22Rv1 (cell line): ENCODE results near the gene MET.

Source experiments
- H3K27ac ChIP-seq: fragments of 450-650 bp; 2 replicates; pipeline ENCODE4 v1.5.1; 2017
- ZFX ChIP-seq: fragments of 450-650 bp; IDR thresholded peaks from 2 replicates; pipeline ENCODE4 v1.6.1; 2017; ENCODE audit warnings: antibody characterized with exemption, borderline replicate concordance
- TF ChIP-seq, protein P1 (sequence below): fragments of 450-650 bp; IDR thresholded peaks from 2 replicates; pipeline ENCODE4 v1.5.1; 2017; ENCODE audit warnings: mild to moderate bottlenecking

The MET gene

DNA sequence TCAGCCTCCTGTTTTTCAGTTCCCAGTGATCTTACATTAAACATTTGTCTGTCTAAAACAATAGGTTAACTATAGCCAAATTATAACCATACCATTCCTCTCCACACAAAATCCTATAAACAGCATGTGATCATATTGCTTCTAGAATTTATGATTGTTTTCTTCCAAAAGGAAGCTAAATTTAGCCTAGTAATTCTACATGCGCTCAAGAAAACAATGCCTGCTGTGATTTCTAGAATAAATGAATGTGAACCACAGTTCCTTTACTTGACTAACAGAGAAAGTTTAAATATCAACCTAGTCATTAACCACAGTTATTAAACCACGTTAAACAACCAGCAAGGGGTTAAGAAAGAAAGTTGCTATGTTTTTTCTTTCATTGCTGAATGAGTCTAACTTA is 26.4 kb downstream of the MET start:
- no peak for TF ChIP-seq ZFX
- no peak overlapping the region for H3K27ac ChIP-seq

DNA sequence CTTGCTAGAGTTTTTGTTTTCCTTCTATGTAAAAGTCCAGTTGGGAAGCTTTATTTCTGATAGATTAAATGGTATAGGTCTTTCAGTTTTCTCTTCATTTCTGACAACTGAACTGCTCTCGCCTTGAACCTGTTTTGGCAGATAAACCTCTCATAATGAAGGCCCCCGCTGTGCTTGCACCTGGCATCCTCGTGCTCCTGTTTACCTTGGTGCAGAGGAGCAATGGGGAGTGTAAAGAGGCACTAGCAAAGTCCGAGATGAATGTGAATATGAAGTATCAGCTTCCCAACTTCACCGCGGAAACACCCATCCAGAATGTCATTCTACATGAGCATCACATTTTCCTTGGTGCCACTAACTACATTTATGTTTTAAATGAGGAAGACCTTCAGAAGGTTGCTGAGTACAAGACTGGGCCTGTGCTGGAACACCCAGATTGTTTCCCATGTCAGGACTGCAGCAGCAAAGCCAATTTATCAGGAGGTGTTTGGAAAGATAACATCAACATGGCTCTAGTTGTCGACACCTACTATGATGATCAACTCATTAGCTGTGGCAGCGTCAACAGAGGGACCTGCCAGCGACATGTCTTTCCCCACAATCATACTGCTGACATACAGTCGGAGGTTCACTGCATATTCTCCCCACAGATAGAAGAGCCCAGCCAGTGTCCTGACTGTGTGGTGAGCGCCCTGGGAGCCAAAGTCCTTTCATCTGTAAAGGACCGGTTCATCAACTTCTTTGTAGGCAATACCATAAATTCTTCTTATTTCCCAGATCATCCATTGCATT is 27.1 kb downstream of the MET start:
- TF ChIP-seq, protein P1, sequence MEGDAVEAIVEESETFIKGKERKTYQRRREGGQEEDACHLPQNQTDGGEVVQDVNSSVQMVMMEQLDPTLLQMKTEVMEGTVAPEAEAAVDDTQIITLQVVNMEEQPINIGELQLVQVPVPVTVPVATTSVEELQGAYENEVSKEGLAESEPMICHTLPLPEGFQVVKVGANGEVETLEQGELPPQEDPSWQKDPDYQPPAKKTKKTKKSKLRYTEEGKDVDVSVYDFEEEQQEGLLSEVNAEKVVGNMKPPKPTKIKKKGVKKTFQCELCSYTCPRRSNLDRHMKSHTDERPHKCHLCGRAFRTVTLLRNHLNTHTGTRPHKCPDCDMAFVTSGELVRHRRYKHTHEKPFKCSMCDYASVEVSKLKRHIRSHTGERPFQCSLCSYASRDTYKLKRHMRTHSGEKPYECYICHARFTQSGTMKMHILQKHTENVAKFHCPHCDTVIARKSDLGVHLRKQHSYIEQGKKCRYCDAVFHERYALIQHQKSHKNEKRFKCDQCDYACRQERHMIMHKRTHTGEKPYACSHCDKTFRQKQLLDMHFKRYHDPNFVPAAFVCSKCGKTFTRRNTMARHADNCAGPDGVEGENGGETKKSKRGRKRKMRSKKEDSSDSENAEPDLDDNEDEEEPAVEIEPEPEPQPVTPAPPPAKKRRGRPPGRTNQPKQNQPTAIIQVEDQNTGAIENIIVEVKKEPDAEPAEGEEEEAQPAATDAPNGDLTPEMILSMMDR, result no peak
- TF ChIP-seq ZFX, result no peak
- no peak overlapping the region for H3K27ac ChIP-seq

DNA sequence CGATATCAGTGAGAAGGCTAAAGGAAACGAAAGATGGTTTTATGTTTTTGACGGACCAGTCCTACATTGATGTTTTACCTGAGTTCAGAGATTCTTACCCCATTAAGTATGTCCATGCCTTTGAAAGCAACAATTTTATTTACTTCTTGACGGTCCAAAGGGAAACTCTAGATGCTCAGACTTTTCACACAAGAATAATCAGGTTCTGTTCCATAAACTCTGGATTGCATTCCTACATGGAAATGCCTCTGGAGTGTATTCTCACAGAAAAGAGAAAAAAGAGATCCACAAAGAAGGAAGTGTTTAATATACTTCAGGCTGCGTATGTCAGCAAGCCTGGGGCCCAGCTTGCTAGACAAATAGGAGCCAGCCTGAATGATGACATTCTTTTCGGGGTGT is 27.7 kb downstream of the MET start:
- no peak for TF ChIP-seq ZFX
- TF ChIP-seq, protein P1, result no peak
- no peak overlapping the region for H3K27ac ChIP-seq

DNA sequence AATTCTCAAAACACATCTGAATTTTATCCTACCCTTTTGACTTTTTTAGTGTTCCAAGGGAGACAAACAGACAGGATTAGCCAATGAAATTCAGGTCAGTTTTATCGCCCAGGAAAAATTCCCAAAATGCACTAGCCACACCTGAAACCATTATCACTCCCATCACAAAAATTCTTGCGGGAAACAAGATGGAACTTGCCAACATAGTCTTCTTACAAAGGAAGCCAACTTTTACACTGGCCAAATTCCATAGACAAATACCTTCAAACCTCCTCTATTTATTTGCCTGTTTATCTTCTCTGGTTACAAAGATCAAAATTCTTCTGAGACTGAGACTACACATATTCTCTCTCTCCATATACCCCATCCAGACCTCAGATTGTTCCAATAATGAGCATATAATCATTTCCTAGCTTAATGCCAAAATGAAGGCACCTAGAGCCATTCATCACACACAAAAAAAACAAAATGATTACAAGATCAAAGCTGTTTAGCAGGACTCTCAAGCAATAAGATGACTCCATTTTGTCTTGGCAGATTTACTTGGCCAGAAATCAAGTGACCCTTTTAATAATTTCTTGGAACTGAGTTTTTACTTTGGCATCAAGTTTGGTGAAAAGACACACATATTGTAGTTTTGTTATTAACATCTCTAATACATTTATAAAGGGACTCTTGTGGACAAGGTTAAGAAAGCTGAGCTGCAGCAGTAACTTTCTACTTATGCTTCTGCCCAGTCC is 30.2 kb downstream of the MET start:
- TF ChIP-seq, protein P1, result no peak
- TF ChIP-seq ZFX, result no peak
- no peak overlapping the region for H3K27ac ChIP-seq

DNA sequence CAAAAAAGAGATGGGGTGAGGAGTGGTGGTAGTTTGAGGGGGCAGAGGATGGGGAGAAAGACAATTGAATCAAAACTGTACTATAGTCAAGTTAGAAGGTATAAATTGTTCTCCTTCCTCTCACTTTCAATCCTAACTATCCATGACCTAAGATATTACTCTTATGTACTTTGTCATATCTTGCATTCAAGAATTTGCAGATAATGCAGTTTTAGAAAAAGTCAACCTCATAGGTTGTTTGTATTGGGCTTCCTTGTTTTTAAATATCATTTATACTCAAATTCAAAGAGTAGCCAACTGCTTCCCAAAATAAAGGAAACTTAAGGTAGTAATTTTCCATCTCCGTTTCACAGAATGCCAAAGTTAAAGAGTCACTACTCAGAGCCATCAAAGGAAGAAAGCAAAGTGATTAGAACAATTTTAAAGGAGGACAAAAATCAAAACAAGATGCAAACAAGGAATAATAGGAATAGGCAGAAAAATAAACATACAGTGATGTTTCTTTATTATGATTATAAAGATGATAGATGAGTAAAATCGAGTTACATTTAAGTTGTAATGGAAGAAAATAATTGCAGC is 32.7 kb downstream of the MET start:
- no peak overlapping the region for H3K27ac ChIP-seq
- TF ChIP-seq, protein P1, result no peak
- TF ChIP-seq ZFX, result no peak

DNA sequence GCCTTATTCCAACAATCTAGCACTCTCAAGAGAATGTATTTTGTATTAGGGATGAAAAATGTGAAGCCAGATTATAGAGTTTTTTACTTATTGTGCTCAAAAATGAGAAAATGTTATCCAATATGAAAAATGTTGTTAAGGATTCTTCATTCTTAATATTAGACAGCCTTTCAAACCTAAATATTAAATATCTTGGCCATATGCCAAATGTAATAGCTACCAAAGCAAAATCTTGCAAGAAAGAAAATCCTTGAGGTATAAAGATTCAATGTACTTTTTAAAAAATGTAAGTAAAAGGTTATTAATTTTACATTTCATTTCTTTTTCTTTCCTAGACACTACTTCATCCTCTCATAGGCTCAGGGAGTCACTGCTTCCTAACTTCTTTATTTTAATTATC is 33.4 kb downstream of the MET start:
- no peak overlapping the region for H3K27ac ChIP-seq
- no peak for TF ChIP-seq ZFX
- TF ChIP-seq, protein P1, result no peak

DNA sequence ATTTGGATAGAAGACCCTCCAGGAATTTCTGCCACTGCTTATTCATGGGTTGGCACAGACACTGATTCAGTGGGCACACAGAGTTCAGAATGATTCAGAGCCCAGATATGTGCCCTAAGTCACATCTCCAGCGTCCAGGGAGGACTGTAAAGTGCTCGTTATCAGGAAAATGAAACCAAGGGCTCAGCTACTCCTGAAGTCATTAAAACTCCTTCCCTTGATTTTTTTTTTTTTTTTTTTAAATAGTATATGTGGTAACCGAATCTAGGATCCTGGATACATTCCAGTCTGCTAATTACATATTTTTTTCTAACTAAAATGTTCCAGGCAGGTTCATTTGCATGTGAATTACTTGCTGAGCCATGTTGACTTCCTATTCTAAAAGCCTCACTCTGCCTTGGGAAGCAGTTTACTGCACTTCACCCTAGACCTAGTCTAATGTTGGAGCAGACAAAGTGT is 34.7 kb downstream of the MET start:
- TF ChIP-seq, protein P1, result no peak
- TF ChIP-seq ZFX, result no peak
- H3K27ac ChIP-seq, result no peak overlapping the region
